ENCODE measurements around the gene TBL1XR1.

Gene TBL1XR1

DNA sequence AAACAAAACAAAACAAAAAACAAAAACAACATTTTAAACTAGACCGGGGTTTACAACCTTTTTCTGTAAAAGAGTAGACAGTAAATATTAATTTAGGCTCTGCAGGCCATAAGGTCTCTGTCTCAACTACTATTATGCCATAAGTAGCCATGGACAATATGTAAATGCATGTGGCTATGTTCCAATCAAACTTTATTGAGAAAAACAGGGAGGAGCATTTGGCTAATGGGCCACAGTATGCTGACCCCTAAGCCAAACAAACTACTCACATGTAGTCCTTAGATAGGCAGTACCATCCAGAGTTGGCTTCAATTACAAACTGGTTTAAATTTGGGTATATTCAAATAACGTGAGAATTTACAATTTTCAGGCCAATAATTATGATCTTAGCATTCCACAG lies 144.2 kb downstream of the TBL1XR1 start:
- TF ChIP-seq, protein P1, sequence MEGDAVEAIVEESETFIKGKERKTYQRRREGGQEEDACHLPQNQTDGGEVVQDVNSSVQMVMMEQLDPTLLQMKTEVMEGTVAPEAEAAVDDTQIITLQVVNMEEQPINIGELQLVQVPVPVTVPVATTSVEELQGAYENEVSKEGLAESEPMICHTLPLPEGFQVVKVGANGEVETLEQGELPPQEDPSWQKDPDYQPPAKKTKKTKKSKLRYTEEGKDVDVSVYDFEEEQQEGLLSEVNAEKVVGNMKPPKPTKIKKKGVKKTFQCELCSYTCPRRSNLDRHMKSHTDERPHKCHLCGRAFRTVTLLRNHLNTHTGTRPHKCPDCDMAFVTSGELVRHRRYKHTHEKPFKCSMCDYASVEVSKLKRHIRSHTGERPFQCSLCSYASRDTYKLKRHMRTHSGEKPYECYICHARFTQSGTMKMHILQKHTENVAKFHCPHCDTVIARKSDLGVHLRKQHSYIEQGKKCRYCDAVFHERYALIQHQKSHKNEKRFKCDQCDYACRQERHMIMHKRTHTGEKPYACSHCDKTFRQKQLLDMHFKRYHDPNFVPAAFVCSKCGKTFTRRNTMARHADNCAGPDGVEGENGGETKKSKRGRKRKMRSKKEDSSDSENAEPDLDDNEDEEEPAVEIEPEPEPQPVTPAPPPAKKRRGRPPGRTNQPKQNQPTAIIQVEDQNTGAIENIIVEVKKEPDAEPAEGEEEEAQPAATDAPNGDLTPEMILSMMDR (conservative IDR thresholded peaks at IDR 0.05; ENCODE audit: control insufficient read depth, insufficient read depth, low read depth, low read length) = no peak
- H3K4me3 ChIP-seq (ENCODE audit: control insufficient read depth, low read depth, low read length) = no peak overlapping the region

DNA sequence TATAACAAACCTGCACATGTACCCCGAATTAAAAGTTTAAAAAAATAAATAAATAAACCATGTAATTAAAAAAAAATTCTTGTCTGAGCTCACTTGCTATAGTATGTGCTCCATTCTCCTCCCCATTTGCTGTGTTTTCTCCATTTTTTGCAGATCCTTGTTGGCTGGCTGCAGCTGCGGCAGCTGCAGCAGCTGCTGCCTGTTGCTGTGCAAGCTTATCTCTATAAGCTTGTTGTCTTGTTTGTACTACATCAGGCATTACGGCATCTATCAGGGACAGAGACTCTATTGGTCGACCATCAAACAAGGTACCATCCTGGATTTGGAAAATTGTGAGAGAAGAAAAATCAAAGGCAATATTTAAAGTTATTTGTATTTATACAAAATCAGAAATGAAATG lies 145.9 kb downstream of the TBL1XR1 start:
- TF ChIP-seq, protein P1 (conservative IDR thresholded peaks at IDR 0.05; ENCODE audit: control insufficient read depth, insufficient read depth, low read depth, low read length) = no peak
- H3K4me3 ChIP-seq (ENCODE audit: control insufficient read depth, low read depth, low read length) = no peak overlapping the region
- DNase-seq (ENCODE audit: low read depth) = no peak

More for the DNA sequence above, 144.2 kb downstream of the TBL1XR1 start:
- DNase-seq (ENCODE audit: low read depth) = no peak

DNA sequence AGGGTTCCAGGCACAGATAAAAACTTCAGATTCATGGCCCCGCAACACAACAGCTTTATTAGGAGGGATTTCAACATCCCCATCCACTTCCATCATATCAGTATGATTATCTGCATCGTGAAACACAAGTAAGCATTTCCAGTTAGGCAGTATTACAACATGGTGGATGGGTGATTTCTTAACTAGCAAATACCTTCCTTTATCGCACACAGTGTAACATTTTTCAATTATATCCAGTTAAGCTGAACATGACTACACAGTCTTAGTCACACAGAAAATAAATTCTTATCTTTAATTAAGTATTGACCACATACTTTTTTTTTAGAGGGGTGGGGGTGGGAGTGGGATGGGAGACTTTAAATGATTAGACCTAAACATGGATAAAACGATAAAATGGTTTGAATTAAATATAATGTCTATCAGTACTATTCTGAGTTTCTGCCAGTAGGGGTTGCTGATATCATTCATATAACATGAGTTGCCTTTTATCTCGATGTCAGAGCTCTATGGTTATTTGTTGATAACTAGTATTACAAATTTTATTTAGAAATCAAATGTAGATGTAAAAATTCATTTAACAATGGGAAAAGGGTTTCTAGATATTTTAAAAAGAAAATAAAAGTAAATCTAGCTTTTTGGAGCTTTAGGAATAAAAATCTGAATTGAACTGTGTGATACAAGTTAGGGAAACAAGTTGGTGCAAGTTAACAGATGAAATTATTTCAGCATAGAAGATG lies 146.6 kb downstream of the TBL1XR1 start:
- TF ChIP-seq, protein P1 (conservative IDR thresholded peaks at IDR 0.05; ENCODE audit: control insufficient read depth, insufficient read depth, low read depth, low read length) = peak; percentile 51
- no peak overlapping the region for H3K4me3 ChIP-seq (ENCODE audit: control insufficient read depth, low read depth, low read length)
- peak; percentile 67 for DNase-seq (ENCODE audit: low read depth)

DNA sequence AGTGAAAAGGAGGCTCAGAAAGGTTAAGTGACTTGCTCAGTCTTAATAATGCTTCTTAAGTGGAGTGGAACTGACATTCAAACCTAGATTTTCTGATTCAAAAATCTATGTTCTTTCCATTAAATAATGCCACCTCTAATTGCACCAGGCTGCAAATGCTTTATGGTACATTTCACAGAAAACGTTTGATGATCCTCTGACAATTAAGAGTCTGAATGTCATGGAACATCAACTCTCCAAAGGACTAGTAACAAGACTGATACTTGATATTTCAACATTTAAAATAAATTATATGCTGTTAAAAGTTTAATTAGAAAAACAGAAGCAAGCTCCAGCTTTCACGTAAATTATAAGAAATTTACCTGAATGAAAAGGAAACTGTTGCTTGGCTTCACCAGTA lies 151.5 kb downstream of the TBL1XR1 start:
- DNase-seq (ENCODE audit: low read depth) = no peak
- TF ChIP-seq, protein P1 (conservative IDR thresholded peaks at IDR 0.05; ENCODE audit: control insufficient read depth, insufficient read depth, low read depth, low read length) = no peak

DNA sequence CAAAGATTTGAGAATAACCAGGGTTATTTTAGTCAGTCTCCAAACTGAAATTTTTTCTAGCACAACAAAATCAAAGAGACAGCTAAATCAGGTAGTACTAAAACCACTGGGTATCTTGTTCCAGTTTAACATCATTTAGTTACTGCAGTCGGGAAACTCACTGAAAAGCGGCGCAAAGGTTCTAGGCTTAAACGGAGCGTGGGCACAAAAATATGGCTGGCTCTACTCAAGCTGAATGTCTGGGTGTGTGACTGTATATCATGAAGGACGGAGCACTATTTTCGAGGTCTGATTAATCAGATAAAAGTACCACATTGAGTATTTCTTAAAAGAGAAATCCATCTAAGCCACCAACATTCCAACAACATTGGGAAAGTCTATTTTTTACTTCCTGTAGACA lies 152.1 kb downstream of the TBL1XR1 start:
- TF ChIP-seq, protein P1 (conservative IDR thresholded peaks at IDR 0.05; ENCODE audit: control insufficient read depth, insufficient read depth, low read depth, low read length) = no peak
- no peak for DNase-seq (ENCODE audit: low read depth)
- H3K4me3 ChIP-seq (ENCODE audit: control insufficient read depth, low read depth, low read length) = no peak overlapping the region

More for the DNA sequence above, 151.5 kb downstream of the TBL1XR1 start:
- no peak overlapping the region for H3K4me3 ChIP-seq (ENCODE audit: control insufficient read depth, low read depth, low read length)

DNA sequence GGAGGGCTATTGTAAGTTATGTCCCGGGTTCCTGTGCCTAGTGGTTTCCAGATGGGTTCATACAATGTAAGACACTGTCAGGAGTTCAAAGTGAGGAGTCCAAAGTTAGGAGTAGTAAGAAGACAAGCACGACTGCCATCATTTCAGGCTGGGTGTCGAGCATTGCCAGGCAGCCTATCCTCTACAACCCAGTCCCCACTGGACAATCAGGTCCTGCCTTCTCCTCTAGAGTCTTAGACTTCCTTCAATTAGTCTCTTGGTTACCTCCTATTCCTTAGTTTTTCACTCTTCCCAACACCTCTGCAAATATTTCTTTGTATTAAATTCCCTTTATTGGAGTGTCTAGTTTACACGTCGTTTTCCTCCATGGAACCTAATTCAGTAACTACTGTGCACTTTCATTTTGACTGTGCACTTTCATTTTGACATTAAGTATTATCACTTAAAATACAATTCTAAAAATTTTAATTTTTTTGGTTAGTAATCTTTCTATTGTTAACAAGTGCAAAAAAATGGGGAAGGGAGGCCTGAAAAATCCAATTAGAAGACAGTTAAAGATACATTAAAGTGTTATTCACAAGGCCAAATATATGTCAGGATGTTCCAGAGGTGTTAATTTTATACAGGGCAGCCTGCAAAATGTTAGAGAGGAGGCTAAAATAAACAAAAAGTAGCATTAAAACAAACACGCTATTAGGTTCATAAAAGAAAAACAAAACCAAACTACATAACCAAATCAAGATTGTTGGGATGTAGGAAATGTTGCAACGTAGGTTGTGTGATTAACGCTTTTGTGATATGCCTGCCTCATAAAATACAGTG lies 155.3 kb downstream of the TBL1XR1 start:
- no peak for DNase-seq (ENCODE audit: low read depth)
- TF ChIP-seq, protein P1 (conservative IDR thresholded peaks at IDR 0.05; ENCODE audit: control insufficient read depth, insufficient read depth, low read depth, low read length) = no peak
- H3K4me3 ChIP-seq (ENCODE audit: control insufficient read depth, low read depth, low read length) = no peak overlapping the region

All from fibroblast of mammary gland (primary cell).